ENCODE results near the gene CRIM1.
A peak's percentile ranks its signal among the peaks of the same experiment; 100 is the strongest.
"Not testable (repeated sequence)": the region's sequence is repeated elsewhere in the genome, so short reads cannot be mapped to it uniquely, and the experiment has no call there.

Gene CRIM1

GRCh38 chr2:36352701-36353100 lies 2.9 kb upstream of the CRIM1 start:
- DNase-seq (ENCODE audit: low read depth) = peak; percentile 84

- DNase-seq (ENCODE audit: low read depth) = no peak
Measured at GRCh38 chr2:36354811-36355150, 797 bp upstream of the CRIM1 start.

- DNase-seq (ENCODE audit: low read depth) = no peak
Measured at GRCh38 chr2:36355890-36356297, 316 bp downstream of the CRIM1 start.

GRCh38 chr2:36356298-36356989 lies 866 bp downstream of the CRIM1 start:
- peak; percentile 53 for DNase-seq (ENCODE audit: low read depth)

- peak; percentile 85 for DNase-seq (ENCODE audit: low read depth)
Measured at GRCh38 chr2:36356990-36357846, 1.6 kb downstream of the CRIM1 start.

- DNase-seq (ENCODE audit: low read depth) = peak; percentile 80
Measured at GRCh38 chr2:36357847-36358659, 2.5 kb downstream of the CRIM1 start.

GRCh38 chr2:36359067-36359466 lies 3.5 kb downstream of the CRIM1 start:
- peak; percentile 61 for DNase-seq (ENCODE audit: low read depth)

- peak; percentile 58 for DNase-seq (ENCODE audit: low read depth)
Measured at GRCh38 chr2:36360063-36360462, 4.5 kb downstream of the CRIM1 start.

- no peak for DNase-seq (ENCODE audit: low read depth)
Measured at GRCh38 chr2:36360834-36361233, 5.3 kb downstream of the CRIM1 start.

GRCh38 chr2:36361396-36361795 lies 5.8 kb downstream of the CRIM1 start:
- DNase-seq (ENCODE audit: low read depth) = no peak

GRCh38 chr2:36362291-36362690 lies 6.7 kb downstream of the CRIM1 start:
- peak; percentile 74 for DNase-seq (ENCODE audit: low read depth)

GRCh38 chr2:36363085-36363484 lies 7.5 kb downstream of the CRIM1 start:
- DNase-seq (ENCODE audit: low read depth) = not testable (repeated sequence)

- DNase-seq (ENCODE audit: low read depth) = no peak
Measured at GRCh38 chr2:36366491-36367120, 11.0 kb downstream of the CRIM1 start.

GRCh38 chr2:36367486-36367885 lies 11.9 kb downstream of the CRIM1 start:
- DNase-seq (ENCODE audit: low read depth) = no peak

- no peak for DNase-seq (ENCODE audit: low read depth)
Measured at GRCh38 chr2:36367895-36368353, 12.3 kb downstream of the CRIM1 start.

- DNase-seq (ENCODE audit: low read depth) = no peak
Measured at GRCh38 chr2:36368438-36368837, 12.9 kb downstream of the CRIM1 start.

GRCh38 chr2:36369163-36369562 lies 13.6 kb downstream of the CRIM1 start:
- DNase-seq (ENCODE audit: low read depth) = no peak

GRCh38 chr2:36369716-36370115 lies 14.1 kb downstream of the CRIM1 start:
- no peak for DNase-seq (ENCODE audit: low read depth)

GRCh38 chr2:36370281-36370680 lies 14.7 kb downstream of the CRIM1 start:
- DNase-seq (ENCODE audit: low read depth) = no peak

- DNase-seq (ENCODE audit: low read depth) = peak; percentile 48
Measured at GRCh38 chr2:36371070-36371874, 15.7 kb downstream of the CRIM1 start.

GRCh38 chr2:36371928-36372391 lies 16.4 kb downstream of the CRIM1 start:
- DNase-seq (ENCODE audit: low read depth) = peak; percentile 91
